Coronary artery (tissue), 2 donors: ENCODE results near the gene NPLOC4.

Experiments
- DNase-seq: peaks from one replicate; pipeline ENCODE4 v3.0.0-alpha.2; 2017; ENCODE audit warnings: low spot score
- H3K27ac ChIP-seq, 2 donors: fragments of 200-600 bp; sonication (generic); one replicate each; pipeline ENCODE4 v1.5.1; 2016 to 2019
- H3K4me3 ChIP-seq: fragments of 200-600 bp; sonication (generic); 2 replicates; pipeline ENCODE4 v1.5.1; 2016; ENCODE audit warnings: mild to moderate bottlenecking, moderate library complexity
- TF ChIP-seq, protein P1 (sequence below): fragments of 200-600 bp; sonication (generic); IDR thresholded peaks from one replicate; pipeline ENCODE4 v1.5.1; 2019; ENCODE audit warnings: antibody characterized with exemption

NPLOC4 gene

GRCh38 chr17:81664051-81664470, 27.1 kb upstream of the NPLOC4 start:
- TF ChIP-seq, protein P1, sequence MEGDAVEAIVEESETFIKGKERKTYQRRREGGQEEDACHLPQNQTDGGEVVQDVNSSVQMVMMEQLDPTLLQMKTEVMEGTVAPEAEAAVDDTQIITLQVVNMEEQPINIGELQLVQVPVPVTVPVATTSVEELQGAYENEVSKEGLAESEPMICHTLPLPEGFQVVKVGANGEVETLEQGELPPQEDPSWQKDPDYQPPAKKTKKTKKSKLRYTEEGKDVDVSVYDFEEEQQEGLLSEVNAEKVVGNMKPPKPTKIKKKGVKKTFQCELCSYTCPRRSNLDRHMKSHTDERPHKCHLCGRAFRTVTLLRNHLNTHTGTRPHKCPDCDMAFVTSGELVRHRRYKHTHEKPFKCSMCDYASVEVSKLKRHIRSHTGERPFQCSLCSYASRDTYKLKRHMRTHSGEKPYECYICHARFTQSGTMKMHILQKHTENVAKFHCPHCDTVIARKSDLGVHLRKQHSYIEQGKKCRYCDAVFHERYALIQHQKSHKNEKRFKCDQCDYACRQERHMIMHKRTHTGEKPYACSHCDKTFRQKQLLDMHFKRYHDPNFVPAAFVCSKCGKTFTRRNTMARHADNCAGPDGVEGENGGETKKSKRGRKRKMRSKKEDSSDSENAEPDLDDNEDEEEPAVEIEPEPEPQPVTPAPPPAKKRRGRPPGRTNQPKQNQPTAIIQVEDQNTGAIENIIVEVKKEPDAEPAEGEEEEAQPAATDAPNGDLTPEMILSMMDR, result no peak

GRCh38 chr17:81662002-81662401, 25.1 kb upstream of the NPLOC4 start:
- H3K4me3 ChIP-seq, result no peak overlapping the region
- TF ChIP-seq, protein P1, result no peak
- DNase-seq, result no peak
- H3K27ac ChIP-seq, result no peak overlapping the region

More at GRCh38 chr17:81664051-81664470, 27.1 kb upstream of the NPLOC4 start:
- no peak overlapping the region for H3K27ac ChIP-seq
- no peak overlapping the region for H3K4me3 ChIP-seq
- DNase-seq, result no peak

DNA sequence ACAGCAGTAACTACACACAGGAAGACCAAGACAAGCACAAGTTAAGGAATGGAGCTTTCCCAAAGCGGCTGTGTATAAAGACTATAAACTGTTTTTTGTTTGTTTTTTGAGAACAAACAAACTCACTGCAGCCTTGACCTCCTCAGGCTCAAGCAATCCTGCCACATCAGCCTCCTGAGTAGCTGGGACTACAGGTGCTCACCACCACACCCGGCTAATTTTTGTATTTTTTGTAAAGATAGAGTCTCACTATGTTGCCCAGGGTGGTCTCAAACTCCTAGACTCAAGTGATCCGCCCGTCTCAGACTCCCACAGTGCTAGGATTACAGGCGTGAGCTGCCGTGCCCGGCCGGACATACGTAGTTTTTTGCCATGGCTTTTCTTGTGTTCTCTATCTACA, 23.5 kb upstream of the NPLOC4 start:
- H3K4me3 ChIP-seq, result no peak overlapping the region
- no peak overlapping the region for H3K27ac ChIP-seq
- no peak for DNase-seq
- TF ChIP-seq, protein P1, result no peak

DNA sequence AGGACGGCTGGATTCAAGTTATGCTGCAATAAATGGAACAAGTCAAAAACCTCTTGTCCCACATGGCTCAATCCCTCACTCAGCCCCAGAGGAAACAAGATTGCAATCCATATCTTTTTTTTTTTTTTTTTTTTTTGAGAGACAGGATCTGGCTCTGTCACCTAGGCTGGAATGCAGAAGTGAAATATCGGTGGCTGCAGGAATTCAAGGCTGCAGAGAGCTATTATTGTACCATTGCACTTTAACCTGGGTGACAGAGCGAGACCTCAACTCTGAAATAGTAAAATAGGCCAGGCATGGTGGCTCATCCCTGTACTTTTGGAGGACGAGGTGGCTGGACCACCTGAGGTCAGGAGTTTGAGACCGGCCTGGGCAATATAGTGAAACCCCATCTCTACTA, 22.1 kb upstream of the NPLOC4 start:
- TF ChIP-seq, protein P1, result no peak
- DNase-seq, result no peak
- no peak overlapping the region for H3K4me3 ChIP-seq
- no peak overlapping the region for H3K27ac ChIP-seq

DNA sequence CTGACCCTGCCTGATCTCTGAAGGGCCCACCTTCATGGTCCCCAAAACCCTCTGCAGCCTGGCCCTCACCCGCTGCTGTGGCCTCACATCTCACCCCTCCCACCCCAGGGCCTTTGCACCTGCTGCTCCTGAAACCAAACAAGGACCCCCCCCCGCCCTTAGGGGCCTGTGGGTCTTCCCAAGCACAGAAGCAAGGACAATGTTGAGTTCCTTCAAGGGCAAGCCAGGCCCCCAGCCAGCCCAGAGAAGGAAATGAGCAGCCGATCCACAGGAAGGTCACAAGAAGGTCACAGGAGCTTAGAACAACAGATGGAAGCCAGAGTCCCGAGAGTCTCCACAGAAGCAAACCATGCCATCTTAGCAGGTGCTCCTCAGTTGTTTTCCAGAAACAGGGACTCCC, 19.9 kb upstream of the NPLOC4 start:
- no peak overlapping the region for H3K4me3 ChIP-seq
- H3K27ac ChIP-seq, result no peak overlapping the region
- no peak for DNase-seq
- TF ChIP-seq, protein P1, result no peak

DNA sequence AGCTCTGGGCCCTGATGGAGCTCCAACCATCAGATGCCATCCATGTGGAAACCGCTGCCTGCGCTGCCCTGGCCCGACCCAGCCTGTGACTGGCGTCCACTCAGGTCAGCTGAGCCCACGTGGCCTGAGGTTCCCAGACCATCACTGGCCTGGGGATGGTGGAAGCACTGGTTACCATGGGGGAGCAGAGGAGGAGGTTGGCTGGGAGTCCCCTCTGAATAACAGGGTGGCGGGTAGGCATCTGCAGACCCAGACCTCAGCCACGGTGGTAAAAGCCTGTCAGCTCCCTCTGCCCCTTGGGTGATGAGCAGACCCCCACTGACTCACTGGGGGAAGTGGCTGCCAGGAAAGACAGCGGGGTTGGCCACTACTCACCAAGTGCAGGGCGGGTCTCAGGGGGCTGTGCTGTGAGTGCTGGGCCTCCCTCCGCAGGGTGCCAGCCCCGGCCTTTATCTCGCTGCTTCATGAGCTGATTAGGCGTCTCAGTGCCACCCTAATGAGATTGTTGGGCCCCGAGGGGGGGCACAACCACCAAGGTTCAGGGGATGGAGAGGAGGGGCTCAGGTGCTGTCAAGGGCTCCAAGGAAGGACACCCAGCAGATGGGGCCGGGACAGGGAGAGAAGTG, 19.3 kb upstream of the NPLOC4 start, which contains the start of gene PDE6G:
Gene PDE6G (minus strand): TSS at position 425 of the 626 bp plus-strand sequence. CDS start 3,237 bp downstream, outside the sequence.
- Histone ChIP-seq H3K27ac (no peak within 1 kb of the TSS), H3K4me3 (no peak within 1 kb of the TSS)
- TF ChIP-seq, protein P1, result no peak
- DNase-seq, result no peak

GRCh38 chr17:81655378-81656117, 18.6 kb upstream of the NPLOC4 start:
- Histone ChIP-seq H3K4me3 (no peak overlapping the region), H3K27ac (no peak overlapping the region)
- TF ChIP-seq, protein P1, result no peak
- DNase-seq, result no peak
